ENCODE results near the gene RNLS.
"Not testable (repeated sequence)": the region's sequence is repeated elsewhere in the genome, so short reads cannot be mapped to it uniquely, and the experiment has no call there.

The RNLS gene

DNA sequence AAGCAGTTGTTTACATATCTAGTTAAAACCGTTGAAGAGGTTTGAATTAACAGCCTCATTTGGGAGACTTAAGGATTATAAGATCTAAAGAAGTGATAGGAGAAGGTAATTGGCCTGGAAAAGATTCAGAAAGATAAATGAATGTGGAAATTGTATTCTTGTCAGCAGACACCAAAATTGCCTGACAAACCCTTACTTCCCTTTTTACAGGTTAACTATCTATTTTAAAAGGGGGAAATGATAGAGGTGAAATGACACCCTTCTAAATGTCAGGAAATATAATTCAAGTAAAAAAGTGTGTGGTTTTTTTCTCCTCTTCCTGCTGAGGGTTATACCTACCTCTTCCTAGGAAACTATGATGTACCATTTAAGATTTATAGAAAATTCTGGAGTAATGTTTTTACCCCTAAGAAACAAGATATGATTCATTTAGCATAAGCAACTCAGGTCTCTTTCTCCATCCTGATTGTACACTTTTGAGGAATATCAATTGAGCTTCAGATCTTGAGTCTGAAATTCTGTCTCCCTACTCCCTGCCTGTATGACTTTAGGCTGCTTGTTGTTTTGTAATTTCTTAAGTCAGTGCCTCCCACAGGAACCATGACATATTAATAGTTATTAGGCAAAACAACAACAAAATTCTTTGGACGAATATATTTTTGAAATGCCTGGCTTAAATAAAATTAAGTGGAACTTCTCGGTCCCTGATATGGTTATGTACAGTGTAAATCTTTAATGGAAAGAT is 250.4 kb downstream of the RNLS start:
- DNase-seq, result no peak

DNA sequence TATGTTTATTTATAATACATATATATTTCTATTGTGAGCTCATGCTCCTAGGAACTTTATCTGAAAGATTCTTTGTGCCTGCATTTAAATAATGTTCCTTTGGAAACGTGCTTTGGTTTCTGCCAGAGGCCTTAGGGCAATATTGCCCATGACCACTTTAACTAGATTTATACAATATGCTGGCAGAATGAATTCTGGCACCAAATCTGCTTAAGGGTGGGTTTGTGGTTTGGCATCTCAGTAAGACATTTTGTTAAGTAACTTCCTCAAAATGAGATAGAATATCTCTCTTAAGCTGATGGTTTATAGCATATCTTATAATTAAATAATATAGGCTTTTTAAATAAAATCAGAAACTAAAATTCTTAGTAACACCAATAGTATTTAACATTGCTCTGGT is 252.9 kb downstream of the RNLS start:
- DNase-seq, result no peak

DNA sequence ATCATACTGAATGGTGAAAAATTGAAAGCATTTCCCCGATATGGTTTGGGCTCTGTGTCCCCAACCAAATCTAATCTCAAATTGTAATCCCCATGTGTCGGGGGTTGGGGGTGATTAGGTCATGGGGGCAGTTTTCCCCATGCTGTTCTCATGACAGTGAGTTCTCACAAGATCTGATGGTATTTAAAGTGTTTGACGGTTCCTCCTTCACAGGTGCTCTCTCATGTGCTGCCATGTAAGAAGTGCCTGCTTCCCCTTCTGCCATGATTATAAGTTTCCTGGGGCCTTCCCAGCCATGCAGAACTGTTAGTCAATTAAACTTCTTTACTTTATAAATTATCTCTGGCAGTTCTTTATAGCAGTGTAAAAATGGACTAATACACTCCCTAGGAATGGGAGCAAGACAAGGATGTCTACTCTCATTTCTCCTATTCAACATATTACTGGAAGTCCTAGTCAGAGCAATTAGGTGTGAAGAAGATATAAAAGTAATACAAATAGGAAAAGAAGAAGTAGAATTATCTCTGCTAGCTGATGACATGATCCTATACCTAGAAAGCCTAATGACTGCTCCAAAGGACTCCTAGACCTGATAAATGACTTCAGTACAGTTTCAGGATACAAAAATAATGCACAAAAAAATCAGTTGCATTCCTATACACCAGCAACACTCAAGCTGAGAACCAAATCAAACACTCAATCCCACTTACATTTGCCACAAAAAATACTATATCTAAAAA is 260.6 kb downstream of the RNLS start:
- DNase-seq, result no peak

DNA sequence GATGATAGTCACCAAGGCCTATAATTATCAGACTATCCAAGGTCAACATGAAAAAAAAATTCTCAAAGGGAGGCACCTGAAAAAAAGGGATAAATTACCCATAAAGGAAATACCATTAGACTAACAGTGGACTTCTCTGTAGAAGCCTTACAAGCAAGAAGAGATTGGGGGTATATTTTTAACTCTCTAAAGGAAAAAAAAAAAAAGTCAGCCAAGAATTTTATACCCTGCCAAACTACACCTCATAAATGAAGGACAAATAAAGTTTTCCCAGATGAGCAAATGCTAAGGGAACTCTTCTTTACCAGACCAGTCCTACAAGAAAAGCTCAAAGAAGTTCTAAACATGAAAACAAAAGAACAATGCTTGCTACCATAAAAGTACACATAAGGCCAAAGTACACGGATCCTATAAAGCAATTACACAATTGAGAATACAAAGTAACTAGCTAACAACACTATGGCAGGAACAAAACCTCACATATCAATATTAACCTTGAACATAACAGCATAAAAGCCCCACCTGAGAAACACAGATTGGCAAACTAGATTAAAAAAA is 263.1 kb downstream of the RNLS start:
- DNase-seq, result no peak

DNA sequence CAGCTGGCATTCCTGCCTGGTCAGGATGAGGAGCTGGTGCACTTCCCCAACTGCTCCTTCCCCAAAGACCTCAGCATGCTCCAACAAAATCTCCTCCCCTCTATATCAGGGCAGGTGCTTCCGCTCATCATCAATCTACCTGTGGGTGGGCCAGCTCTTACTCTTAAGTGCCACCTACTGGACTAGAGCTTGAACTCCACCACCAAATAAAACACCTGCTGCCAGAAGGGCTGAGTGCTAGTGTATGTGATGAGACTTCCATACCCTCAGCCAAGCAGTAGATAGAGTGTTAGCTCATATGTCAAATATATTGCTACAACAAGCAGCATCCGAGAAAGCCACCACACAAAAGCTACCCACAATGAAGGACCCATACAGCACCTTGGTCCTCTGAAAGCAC is 264.3 kb downstream of the RNLS start:
- no peak for DNase-seq

DNA sequence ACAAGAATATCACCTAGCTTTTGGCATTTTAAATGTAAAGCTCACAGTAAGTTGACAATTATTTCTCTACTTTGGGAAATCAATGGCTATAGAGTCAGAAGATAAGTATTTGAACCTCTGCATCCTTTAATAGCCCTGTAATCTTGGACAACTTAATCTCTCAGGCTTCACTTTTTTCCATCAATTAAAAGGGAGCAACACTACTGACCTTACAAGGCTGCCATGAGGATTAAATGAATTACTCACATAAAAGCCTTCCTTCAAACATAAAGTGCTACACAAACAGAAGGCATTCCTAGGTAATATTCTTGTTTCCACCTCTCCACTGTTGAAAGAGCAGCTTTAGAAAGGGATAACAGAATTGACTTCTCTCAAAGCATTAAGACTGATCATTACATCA is 266.0 kb downstream of the RNLS start:
- DNase-seq, result no peak

DNA sequence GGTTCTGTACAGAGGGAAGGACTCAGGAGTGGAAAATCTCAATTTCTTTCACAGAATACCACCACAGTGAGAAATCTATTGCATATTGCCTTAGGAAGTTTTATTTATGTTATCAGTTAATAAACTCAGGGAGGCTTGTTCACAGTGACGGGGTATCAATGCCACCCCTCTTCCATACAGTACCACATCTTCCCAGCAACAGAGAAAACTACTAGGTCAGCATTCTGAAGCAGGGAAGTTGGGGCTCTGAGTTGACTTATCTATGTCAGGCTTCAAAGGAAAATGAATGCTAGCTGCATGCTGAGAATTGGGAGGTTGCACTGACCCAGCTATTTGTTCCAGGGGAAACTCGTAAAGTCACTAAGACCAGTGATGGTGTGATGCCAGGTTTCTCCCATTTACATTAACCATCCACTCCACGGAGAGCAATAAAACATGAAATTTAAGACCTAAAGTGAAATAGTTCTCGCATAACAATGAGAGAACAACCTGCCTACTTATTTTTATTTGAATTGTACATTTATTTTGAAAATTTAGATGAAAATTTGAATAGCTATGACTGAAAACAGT is 266.7 kb downstream of the RNLS start:
- DNase-seq, result no peak

DNA sequence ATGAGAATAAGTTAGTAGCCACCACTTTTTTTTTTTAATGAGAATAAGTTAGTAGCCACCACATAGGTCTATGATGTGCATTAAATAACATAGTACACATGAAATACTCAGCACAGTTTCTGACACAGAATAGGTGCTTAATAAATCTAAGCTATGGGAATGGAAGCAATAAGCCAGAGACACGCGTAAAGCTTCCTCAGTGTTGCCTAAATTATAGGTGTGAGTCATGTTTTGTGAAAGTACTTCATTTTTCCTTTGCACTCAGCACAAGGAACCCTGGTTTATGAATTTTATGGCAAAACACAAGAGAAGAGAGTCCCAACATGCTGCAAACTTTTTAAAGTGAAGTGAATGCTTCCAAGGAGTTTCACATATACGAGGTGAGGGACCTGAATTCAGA is 267.4 kb downstream of the RNLS start:
- DNase-seq, result no peak

DNA sequence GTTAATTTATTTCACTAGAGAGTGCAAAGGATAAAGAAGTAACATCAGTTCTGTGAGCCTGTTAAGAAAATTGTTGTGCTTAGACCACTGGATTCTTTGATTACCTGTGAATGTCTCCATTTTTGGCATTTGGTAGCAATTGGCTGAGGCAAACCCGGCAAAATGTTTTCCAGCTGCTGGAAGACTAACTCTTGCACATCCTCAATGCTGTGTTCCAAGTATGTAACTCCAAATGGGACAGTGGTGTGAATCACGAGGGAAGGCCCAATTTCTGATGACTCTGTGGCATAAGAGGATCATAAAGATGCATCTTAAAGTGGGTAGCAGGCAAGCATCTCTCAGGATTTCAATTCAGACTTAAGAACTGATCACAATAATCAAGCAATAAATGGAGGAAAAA is 268.8 kb downstream of the RNLS start:
- no peak for DNase-seq

DNA sequence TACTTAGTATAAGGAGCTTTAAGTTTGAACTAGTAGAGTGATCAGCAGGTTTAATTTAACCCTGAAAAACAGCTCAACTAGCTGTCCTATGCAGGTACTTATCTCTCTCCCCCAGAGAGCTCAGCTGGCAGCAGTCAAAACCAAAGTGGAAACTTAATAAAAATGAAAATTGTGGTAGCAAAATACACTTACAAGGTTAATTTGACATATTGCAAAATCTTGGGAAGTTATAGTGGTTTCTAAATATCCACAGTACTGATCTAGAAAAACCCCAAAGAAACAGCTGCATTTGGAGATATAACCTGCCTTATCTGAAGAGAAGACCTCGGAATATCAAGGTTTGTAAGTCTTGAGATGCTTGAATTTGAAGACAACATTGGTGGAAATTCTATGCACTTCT is 269.2 kb downstream of the RNLS start:
- DNase-seq, result no peak

DNA sequence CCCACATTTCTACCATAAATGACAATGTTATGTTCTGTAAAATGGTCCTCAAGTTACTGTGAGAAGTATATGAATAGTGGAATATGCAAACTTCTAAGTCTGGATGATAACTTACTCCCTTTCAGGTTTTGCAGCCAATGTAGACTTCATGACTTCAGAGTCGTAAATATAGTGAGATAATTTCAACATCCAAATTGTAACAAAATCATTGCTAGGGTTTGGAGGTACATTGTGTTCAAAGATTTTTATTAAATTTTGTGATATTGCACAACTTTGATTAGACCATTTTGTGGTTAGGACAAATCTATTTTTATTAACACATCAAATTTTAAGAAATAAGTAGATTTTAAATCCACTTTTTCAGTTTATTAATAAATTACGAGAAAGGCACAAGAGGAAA is 270.3 kb downstream of the RNLS start:
- DNase-seq, result no peak

DNA sequence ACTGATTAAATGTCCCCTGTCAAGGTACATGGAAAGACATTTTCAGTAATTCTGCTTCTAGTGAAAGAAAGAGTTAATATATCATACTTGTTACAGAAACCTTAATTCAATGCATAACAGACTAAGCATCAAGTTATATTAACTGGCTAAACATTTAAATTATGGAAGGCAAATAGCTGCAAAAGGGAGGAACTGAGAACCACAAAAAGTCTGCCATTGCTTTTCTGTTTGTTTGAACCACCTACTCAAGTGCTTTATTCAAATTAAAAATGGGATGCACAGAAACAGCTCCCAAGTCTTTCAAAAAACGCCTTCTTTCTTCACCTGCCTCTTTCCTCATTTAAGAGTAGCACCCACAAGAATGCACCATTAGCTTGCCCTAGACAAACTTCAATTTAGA is 271.9 kb downstream of the RNLS start:
- no peak for DNase-seq

DNA sequence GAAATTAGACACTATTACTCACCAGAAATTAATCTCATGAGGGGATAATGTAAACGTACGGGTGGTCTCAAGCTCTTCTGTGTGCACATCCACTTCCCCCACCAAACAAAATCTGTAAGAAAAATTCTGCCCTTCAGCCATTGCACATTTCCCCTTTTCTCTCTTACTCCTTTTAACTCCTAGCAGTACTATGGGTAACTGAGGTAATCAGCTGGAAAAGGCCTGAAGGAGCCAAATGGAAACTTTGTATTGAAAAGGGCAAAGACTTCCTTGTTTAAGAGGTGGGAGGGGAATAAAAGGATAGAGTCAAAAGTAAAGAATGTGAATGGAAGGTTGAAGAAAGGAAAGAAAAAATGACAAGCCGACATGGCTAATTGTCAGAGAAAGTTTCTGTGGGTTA is 273.8 kb downstream of the RNLS start:
- DNase-seq, result no peak

DNA sequence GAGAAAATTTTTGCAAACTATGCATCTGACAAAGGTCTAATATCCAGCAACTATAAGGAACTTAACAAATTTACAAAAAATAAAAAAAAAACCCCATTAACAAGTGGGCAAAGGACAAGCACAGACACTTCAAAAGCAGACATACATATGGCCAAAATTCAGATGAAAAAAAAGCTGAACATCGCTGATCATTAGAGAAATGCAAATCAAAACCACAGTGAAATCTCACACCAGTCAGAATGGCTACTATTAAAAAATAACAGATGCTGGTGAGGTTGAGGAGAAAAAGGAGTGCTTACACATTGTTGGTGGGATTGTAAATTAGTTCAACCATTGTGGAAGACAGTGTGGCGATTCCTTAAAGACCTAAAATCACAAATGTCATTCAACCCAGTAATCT is 274.8 kb downstream of the RNLS start:
- DNase-seq, result not testable (repeated sequence)

DNA sequence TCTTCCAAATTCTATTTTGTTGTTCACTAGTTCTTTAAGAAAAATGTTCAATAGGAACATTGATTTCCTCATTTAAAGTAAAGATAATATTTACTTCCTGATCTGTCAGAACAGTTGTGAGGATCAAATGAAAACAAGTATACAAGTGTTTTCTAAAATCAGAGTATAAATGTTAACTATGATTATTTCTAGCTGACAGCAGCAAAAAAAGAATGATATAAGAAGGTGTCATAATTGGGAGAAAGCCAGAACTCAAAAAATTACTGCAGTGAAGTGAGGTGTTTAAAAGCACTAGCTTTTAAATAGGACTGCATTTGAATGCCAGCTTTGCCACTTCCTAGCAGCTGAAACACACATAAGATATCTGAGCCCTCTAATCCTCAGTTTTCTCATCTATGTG is 283.3 kb downstream of the RNLS start:
- DNase-seq, result no peak

DNA sequence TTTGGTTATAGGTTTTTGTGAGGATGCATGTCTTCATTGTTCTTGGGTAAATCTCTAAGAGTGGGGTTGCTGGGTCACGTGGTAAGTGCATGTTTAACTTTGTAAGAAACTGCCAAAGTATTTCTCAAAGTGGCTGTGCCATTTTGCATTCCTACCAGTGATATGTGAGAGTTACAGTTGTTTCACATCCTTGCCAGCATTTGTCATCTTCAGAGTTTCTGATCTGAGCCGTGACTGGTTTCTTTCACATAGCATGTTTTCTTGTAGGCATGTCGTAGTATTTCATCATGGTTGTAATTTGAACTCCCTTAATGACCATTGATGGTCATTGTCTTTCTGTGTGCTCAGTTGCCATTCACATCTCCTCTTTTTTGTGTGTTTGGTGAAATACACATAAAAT is 286.0 kb downstream of the RNLS start:
- no peak for DNase-seq

DNA sequence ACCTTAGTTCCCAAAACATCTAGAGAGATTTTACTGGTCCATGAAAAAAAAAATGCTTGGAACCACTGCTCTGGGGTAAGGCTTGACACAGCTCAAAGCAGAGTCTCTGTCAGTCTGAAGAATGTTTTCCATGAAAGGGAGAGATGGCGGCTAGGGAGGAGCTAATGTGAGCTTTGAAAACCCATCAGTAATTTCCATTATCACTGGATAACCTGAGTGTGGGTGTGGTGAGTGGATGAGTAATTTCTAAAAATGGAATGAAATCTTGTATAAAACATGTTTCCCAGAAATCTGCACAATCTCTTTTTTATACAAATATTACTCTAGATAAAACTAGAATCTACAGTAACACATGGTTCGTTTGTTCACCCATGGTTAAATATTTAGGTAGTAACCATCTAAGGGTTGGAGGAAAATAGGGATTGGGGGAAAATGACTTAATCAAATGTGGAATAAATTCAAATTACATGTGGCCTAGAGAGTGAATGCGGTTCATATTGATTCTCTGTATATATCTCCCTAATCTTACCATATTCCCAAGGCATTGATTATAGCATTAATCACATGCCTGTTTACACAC is 289.4 kb downstream of the RNLS start:
- DNase-seq, result no peak

DNA sequence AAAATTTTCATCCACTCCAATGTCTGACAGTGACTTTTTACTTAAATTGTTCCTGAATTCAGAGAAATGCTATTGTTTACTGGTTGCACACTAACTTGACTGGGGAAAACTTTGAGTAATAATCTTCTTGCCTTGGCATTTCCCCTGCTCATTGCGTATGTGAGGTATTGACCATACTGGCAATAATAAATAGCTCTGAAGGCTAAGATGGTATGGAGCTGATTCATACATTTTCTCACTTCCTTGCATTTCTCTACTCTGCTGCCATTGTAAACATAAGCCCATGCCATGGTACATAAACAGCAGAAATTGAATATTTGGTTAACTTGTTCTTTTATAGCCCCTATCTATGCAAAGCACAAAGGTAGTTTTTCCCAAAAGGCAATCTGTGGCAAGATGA is 290.0 kb downstream of the RNLS start:
- DNase-seq, result no peak

DNA sequence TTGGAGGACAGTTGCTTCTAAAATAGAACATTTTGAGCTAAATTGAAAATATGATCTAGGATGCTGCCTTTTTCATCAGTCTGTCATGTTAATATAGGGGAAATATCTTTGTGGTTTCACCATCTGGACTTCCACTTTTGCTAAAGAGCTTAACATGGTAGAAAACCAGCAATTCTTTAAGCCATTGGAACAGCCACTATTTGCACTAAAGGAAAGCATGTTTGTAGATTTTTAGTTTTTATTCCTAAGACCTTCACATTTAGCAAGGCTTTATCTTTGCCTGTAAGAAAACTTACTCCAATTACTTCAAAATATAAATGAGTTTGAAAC is 291.0 kb downstream of the RNLS start:
- no peak for DNase-seq

DNA sequence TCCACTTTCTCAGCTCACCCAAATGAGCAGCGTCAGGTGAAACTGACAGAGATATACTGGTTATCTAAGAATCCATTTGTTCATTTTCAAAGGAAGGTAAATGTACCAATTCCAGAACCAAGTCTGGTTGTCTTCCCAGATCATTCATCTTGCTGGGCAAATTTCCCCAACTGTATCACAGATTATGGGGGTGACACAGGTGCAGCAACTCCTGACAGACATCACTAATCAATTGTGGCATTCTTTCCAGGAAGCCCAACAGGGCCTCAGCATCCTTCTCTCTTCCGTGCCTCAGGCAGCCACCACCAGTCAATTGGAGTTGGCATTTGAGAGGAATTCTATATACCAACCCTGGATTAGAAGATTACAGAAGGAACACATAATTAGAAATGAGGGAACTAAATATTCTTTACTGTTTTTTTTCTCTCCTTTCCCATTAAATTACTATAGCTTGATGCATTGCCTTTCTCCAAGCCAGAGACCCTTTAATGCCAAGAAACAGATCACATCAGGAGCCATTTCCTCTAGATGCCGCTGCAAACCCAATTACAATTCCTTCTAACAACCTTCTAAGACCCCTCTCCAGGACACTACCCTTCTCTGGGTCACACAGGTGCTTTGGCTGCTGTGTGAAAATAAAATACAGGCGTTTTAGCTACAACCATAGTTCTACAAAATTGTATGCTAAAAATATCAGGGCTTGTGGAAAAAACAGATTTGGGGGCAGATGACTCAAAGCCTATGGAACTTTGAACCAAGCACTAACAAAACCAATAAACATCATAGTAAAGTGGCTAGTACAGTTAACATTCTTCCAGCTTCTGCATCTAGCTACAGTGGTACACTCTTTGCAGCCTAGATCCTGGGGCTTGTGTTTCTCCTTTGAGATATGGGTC is 291.6 kb downstream of the RNLS start:
- no peak for DNase-seq

DNA sequence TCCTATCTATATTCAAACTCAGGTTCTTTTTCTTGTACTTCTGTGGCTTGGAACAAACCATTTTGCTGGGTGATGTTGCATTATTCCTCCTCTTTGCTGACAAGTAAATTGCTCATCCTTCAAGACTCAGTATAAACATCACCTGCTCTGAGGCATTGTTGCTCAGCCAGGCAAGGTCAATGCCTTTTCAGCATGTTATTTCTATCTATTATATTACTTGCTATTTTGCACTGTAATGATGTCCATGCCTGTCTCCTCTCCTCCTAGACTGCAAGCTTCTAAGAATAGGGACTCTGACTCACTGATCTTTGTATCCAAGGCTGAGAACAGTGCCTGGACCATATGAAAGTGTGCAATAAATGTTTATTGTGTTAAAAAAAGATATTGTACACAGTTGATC is 293.8 kb downstream of the RNLS start:
- no peak for DNase-seq

DNA sequence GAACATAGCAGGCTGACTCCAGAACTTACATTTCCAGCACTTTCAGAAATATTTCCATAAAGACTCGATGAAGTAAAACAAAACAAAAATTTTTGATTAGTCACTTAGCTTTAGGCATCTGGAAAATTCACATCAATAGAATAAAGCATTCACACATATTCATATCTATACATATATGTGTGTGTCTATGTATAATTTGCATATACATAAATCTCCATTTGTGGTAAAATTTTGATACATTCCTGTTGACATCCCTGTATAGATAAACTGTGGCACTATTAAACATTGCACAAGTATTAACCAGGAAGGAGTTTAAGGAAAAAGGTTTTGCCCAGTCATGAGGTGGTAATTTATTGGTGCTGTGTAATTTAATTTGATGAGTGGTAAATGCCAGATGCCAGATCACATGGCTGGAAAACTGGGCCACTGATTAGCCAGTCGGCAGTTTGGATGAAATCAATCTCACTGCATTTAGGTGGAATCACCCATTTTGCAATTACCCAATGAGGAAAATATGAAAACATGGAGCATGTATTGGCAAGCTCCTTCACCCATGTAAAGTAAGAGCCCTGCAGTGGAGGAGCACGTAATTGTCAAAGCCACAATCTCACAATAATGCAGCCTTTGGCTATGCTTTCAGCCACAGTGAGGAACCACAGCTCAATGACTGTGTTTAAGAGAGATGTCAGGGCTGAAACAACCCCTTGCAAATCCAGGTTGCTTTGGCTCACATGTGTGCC is 294.6 kb downstream of the RNLS start:
- no peak for DNase-seq

Measured in activated CD4-positive, CD25-positive, alpha-beta regulatory T cell (primary cell).